Loucy (cell line): ENCODE data around the gene ATP5F1C.

ENCODE experiments used
- EZH2phosphoT487 ChIP-seq: fragments of 200-600 bp; IDR thresholded peaks from 2 replicates; pipeline ENCODE4 v1.6.1; 2018; ENCODE audit warnings: antibody characterized with exemption, mild to moderate bottlenecking, moderate library complexity, borderline replicate concordance
- TF ChIP-seq, protein P1 (sequence below): fragments of 200-600 bp; sonication (generic); conservative IDR thresholded peaks from 2 replicates; pipeline ENCODE4 v1.5.1; 2014; ENCODE audit warnings: mild to moderate bottlenecking, antibody characterized with exemption, low read length

- TF ChIP-seq, protein P1, sequence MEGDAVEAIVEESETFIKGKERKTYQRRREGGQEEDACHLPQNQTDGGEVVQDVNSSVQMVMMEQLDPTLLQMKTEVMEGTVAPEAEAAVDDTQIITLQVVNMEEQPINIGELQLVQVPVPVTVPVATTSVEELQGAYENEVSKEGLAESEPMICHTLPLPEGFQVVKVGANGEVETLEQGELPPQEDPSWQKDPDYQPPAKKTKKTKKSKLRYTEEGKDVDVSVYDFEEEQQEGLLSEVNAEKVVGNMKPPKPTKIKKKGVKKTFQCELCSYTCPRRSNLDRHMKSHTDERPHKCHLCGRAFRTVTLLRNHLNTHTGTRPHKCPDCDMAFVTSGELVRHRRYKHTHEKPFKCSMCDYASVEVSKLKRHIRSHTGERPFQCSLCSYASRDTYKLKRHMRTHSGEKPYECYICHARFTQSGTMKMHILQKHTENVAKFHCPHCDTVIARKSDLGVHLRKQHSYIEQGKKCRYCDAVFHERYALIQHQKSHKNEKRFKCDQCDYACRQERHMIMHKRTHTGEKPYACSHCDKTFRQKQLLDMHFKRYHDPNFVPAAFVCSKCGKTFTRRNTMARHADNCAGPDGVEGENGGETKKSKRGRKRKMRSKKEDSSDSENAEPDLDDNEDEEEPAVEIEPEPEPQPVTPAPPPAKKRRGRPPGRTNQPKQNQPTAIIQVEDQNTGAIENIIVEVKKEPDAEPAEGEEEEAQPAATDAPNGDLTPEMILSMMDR = no peak
- TF ChIP-seq EZH2phosphoT487 = no peak
These were observed 786 bp downstream of the ATP5F1C start for GRCh38 chr10:7788639-7789286.
